SK-N-SH (cell line): Measurements from ENCODE around the gene TRAPPC6A. TPM values are rescaled to one million over a fixed set of nuclear protein-coding genes. Genes with fewer than 3 reads are reported as not detected.

ENCODE experiments used
- CTCF ChIA-PET: fragments of 300-600, 350-600 bp; formaldehyde crosslinking; extraction: SDS; loops from one replicate; lab custom pipeline; 2021; lab: Yijun Ruan, JAX
- POLR2A ChIA-PET: fragments of 350-600 bp; sonication (Branson Sonifier 250); formaldehyde crosslinking; extraction: SDS; loops from one replicate; lab custom pipeline; 2020; ENCODE audit warnings: antibody characterized with exemption, inconsistent platforms; lab: Yijun Ruan, JAX
- DNase-seq: peaks from one replicate; pipeline ENCODE4 v3.0.0; 2012
- H2AFZ ChIP-seq: fragments of 200-600 bp; sonication (generic); 2 replicates; pipeline ENCODE4 v1.8.1; 2016; ENCODE audit warnings: antibody characterized with exemption, mild to moderate bottlenecking, low read depth
- H3F3A ChIP-seq: fragments of 200-600 bp; sonication (generic); replicated peaks from 2 replicates; pipeline ENCODE3; 2016; ENCODE audit warnings: antibody characterized with exemption, mild to moderate bottlenecking; ENCODE audit not compliant: insufficient read depth
- H3K27ac ChIP-seq, 2 experiments: fragments of 200-500 bp in 1 of 2; fragments of 200-600 bp in 1 of 2; sonication (Bioruptor generic) in 1 of 2; sonication (generic), shearing (Covaris generic) in 1 of 2; 2 replicates each; pipeline versions ENCODE4 v1.5.1 to v1.6.1; 2014 to 2016; ENCODE audit warnings: low read depth in 2 of 2, inconsistent platforms in 1 of 2, low read length in 1 of 2, mild to moderate bottlenecking in 1 of 2, mixed read lengths in 1 of 2
- H3K27me3 ChIP-seq: fragments of 200-600 bp; sonication (generic), shearing (Covaris generic); 2 replicates; pipeline ENCODE4 v1.6.1; 2016; ENCODE audit warnings: mixed run types; ENCODE audit not compliant: insufficient read depth
- H3K36me3 ChIP-seq, 2 experiments: fragments of 200-500 bp in 1 of 2; fragments of 200-600 bp in 1 of 2; sonication (Bioruptor generic) in 1 of 2; sonication (generic) in 1 of 2; replicated peaks in 1 of 2; 2 replicates each; pipeline versions ENCODE3 to v1.5.1; 2014 to 2016; ENCODE audit warnings: low read length in 1 of 2, mild to moderate bottlenecking in 1 of 2; ENCODE audit not compliant: insufficient read depth in 2 of 2, control insufficient read depth in 1 of 2
- H3K4me1 ChIP-seq, 2 experiments: fragments of 200-500 bp in 1 of 2; fragments of 200-600 bp in 1 of 2; sonication (Bioruptor generic) in 1 of 2; sonication (generic), shearing (Covaris generic) in 1 of 2; 2 replicates each; pipeline versions ENCODE4 v1.5.1 to v1.6.1; 2014 to 2016; ENCODE audit warnings: low read depth in 1 of 2, low read length in 1 of 2, mixed run types in 1 of 2; ENCODE audit not compliant: insufficient read depth in 2 of 2, control insufficient read depth in 1 of 2
- H3K4me2 ChIP-seq: fragments of 200-600 bp; sonication (generic), shearing (Covaris generic); 2 replicates; pipeline ENCODE4 v1.6.1; 2017; ENCODE audit warnings: mixed run types
- H3K4me3 ChIP-seq, 2 experiments: fragments of 200-500 bp in 1 of 2; fragments of 200-600 bp in 1 of 2; sonication (Bioruptor generic) in 1 of 2; sonication (generic), shearing (Covaris generic) in 1 of 2; 2 replicates each; pipeline versions ENCODE4 v1.5.1 to v1.8.1; 2014 to 2016; ENCODE audit warnings: low read depth in 2 of 2, inconsistent platforms in 1 of 2, low read length in 1 of 2, mild to moderate bottlenecking in 1 of 2, mixed read lengths in 1 of 2, moderate library complexity in 1 of 2
- H3K79me2 ChIP-seq: fragments of 200-600 bp; sonication (generic); 2 replicates; pipeline ENCODE4 v1.8.1; 2017; ENCODE audit warnings: mild to moderate bottlenecking; ENCODE audit not compliant: insufficient read depth
- H3K9ac ChIP-seq: fragments of 200-600 bp; sonication (generic); 2 replicates; pipeline ENCODE4 v1.6.1; 2017; ENCODE audit warnings: mixed run types
- H3K9me2 ChIP-seq: fragments of 200-600 bp; sonication (generic); 2 replicates; pipeline ENCODE4 v1.6.1; 2017; ENCODE audit warnings: mixed run types
- H3K9me3 ChIP-seq: fragments of 200-600 bp; sonication (generic); 2 replicates; pipeline ENCODE4 v1.6.1; 2017; ENCODE audit warnings: mixed run types, mild to moderate bottlenecking, moderate library complexity
- H4K20me1 ChIP-seq: fragments of 200-600 bp; sonication (generic); 2 replicates; pipeline ENCODE4 v1.6.1; 2017; ENCODE audit warnings: mild to moderate bottlenecking, mixed run types; ENCODE audit not compliant: insufficient read depth
- EZH2phosphoT487 ChIP-seq: fragments of 200-600 bp; sonication (generic); IDR thresholded peaks from 2 replicates; pipeline ENCODE4 v1.6.1; 2017; ENCODE audit warnings: low read depth, mixed run types, mild to moderate bottlenecking, antibody characterized with exemption, moderate library complexity, borderline replicate concordance
- FOXJ3 ChIP-seq: sonication (generic); formaldehyde crosslinking; IDR thresholded peaks from 2 replicates; pipeline ENCODE4 v1.5.1; 2020; ENCODE audit warnings: mild to moderate bottlenecking, missing genetic modification reagents
- GABPA ChIP-seq: IDR thresholded peaks from 2 replicates; pipeline ENCODE4 v1.4.0; 2012; ENCODE audit warnings: low read depth, mild to moderate bottlenecking
- MEF2A ChIP-seq: IDR thresholded peaks from 2 replicates; pipeline ENCODE4 v1.4.0; 2012; ENCODE audit warnings: low read depth, borderline replicate concordance
- PBX3 ChIP-seq: IDR thresholded peaks from 2 replicates; pipeline ENCODE4; 2012
- RXRA ChIP-seq: IDR thresholded peaks from 2 replicates; pipeline ENCODE4 v1.4.0; 2012; ENCODE audit warnings: low read depth, mild to moderate bottlenecking, borderline replicate concordance
- SIN3A ChIP-seq: IDR thresholded peaks from 2 replicates; pipeline ENCODE4 v1.6.1; 2012; ENCODE audit warnings: low read depth, mild to moderate bottlenecking, low read length, moderate library complexity, borderline replicate concordance
- TAF1 ChIP-seq: IDR thresholded peaks from 2 replicates; pipeline ENCODE4 v1.6.1; 2012; ENCODE audit warnings: low read depth, mild to moderate bottlenecking, low read length, moderate library complexity, borderline replicate concordance
- TCF12 ChIP-seq: IDR thresholded peaks from 2 replicates; pipeline ENCODE4 v1.4.0; 2012
- USF2 ChIP-seq: fragments of 150-350 bp; IDR thresholded peaks from 2 replicates; pipeline ENCODE4 v1.6.1; 2017; ENCODE audit warnings: antibody characterized with exemption, low read length, low read depth, borderline replicate concordance
- YY1 ChIP-seq: IDR thresholded peaks from 2 replicates; pipeline ENCODE4 v1.4.0; 2012; ENCODE audit warnings: low read depth, mild to moderate bottlenecking
- ZBTB33 ChIP-seq: IDR thresholded peaks from 2 replicates; pipeline ENCODE4 v1.4.0; 2012; ENCODE audit warnings: low read depth, borderline replicate concordance
- WGBS: methylation state at CpG from one replicate; pipeline ENCODE4 v1.1.6; 2017; ENCODE audit warnings: low lambda C conversion rate; 5-methylcytosine and 5-hydroxymethylcytosine counted together
- polyA plus RNA-seq, 3 experiments: library from polyadenylated mRNA; depleted of rRNA; stranded (reverse); fragments of >200 nt; gene quantifications; 2 replicates each; pipeline ENCODE4 v1.2.3, GENCODE V29; 2012
- TF ChIP-seq, protein P1 (sequence below): IDR thresholded peaks from 2 replicates; pipeline ENCODE4 v1.4.0; 2012; ENCODE audit warnings: low read depth

Gene TRAPPC6A
- polyA plus RNA-seq, 1 of the 3 experiments (the other 2 are of a cell fraction), result 59.0 TPM

GRCh38 chr19:45154064-45154827 is 23.8 kb downstream of the TRAPPC6A start:
- no peaks in the 10 kb centered on the region for H3F3A ChIP-seq
- H3K9me3 ChIP-seq, result no peaks in the 10 kb centered on the region
- POLR2A ChIA-PET, result interaction anchor here (1.0 kb wide), 1 partner anchor 17 kb away, joined by 3 read pairs; no protein-coding TSS in a partner anchor
- H3K79me2 ChIP-seq, result no peaks in the 10 kb centered on the region
- CTCF ChIA-PET, result interaction anchor here (0.9 to 1.0 kb wide), 2 partner anchors 9 to 94 kb away, joined by 3 to 6 read pairs; no protein-coding TSS in a partner anchor
- TF ChIP-seq TCF12 (no peak), EZH2phosphoT487 (no peak), YY1 (no peak), SIN3A (no peak), GABPA (no peak), RXRA (no peak), MEF2A (no peak), ZBTB33 (no peak), USF2 (no peak), TAF1 (no peak), FOXJ3 (CRISPR knock-in tag) (no peak), PBX3 (no peak)
- TF ChIP-seq, protein P1, sequence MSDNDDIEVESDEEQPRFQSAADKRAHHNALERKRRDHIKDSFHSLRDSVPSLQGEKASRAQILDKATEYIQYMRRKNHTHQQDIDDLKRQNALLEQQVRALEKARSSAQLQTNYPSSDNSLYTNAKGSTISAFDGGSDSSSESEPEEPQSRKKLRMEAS, result no peak
- H3K27me3 ChIP-seq, result no peaks in the 10 kb centered on the region; the same call in 1 of the 2 replicates
- no peaks in the 10 kb centered on the region for H3K36me3 ChIP-seq
- no peaks in the 10 kb centered on the region for H4K20me1 ChIP-seq
- H3K4me3 ChIP-seq, result peak overlapping the region in 1 of 2 experiments; percentile 21; a peak in 1 of 4 replicates
- peaks cover 0 to 17% of the 10 kb centered on the region in 2 experiments; a peak in 1 of 4 replicates for H3K4me1 ChIP-seq
- no peak overlapping the region for H3K27ac ChIP-seq
- H2AFZ ChIP-seq, result no peak overlapping the region
- H3K4me2 ChIP-seq, result no peak overlapping the region
- H3K9ac ChIP-seq, result no peak overlapping the region
- 67% methylated on average over 14 of the region's 19 CpGs for WGBS
- no peak for DNase-seq
- H3K9me2 ChIP-seq, result no peaks in the 10 kb centered on the region
